Measurements from ENCODE around the gene TMEM171.

- TF ChIP-seq, protein P1, sequence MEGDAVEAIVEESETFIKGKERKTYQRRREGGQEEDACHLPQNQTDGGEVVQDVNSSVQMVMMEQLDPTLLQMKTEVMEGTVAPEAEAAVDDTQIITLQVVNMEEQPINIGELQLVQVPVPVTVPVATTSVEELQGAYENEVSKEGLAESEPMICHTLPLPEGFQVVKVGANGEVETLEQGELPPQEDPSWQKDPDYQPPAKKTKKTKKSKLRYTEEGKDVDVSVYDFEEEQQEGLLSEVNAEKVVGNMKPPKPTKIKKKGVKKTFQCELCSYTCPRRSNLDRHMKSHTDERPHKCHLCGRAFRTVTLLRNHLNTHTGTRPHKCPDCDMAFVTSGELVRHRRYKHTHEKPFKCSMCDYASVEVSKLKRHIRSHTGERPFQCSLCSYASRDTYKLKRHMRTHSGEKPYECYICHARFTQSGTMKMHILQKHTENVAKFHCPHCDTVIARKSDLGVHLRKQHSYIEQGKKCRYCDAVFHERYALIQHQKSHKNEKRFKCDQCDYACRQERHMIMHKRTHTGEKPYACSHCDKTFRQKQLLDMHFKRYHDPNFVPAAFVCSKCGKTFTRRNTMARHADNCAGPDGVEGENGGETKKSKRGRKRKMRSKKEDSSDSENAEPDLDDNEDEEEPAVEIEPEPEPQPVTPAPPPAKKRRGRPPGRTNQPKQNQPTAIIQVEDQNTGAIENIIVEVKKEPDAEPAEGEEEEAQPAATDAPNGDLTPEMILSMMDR (conservative IDR thresholded peaks at IDR 0.05), result no peak
- TF ChIP-seq ZFX (IDR thresholded peaks at IDR 0.05), result no peak
These were observed 4.8 kb upstream of the TMEM171 start for GRCh38 chr5:73115399-73116051.
